NK-92 treated with Interleukin-12 subunit alpha and Interleukin-12 subunit beta, amount 100 ng/mL, for 24 hours (cell line): ENCODE data around the gene HOXB8.
A peak's percentile ranks its signal among the peaks of the same experiment; 100 is the strongest.

Experiments used
- DNase-seq: peaks from one replicate; lab custom pipeline; 2025; lab: John Stamatoyannopoulos, UW

HOXB8 gene

DNA sequence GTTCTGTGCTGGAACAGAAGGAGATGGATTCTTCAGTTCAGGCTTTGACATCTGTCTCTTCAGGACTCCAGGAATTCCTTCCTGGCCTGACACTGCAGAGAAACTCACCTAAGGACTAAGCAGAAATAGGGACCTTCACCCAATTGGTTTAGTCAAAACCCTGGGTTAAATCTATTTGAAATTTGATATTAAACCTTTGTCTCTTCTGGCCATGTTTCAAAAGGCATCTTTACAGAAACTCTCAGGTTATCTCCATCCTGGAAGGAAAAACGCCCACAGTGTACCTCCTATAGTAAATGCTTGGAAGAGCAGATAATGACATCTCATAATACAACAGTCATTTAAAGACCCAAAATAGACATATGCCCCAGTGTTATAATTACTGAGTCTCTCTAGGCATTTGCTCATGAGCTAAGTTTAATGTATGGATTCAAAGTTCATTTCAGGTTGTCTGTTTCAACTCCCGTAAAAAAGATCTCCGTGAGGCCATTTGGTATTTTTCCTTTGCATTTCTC is 31.3 kb downstream of the HOXB8 start:
- DNase-seq, result no peak

DNA sequence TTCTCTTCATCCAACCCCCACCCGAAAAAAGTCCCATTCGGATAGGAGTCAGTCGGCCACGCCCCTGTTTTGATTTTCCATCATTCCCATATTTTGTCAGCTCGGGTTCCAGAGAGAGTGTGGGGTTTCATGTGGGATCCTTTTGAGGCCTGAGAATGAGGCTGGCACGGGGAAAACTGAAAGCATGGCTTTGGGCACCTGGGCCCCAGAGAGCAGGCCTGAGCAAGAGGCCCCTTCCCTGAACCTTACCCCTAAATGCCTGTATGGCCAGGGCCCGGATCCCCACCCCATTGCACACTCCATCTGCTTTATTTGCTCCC is 32.4 kb downstream of the HOXB8 start:
- no peak for DNase-seq

DNA sequence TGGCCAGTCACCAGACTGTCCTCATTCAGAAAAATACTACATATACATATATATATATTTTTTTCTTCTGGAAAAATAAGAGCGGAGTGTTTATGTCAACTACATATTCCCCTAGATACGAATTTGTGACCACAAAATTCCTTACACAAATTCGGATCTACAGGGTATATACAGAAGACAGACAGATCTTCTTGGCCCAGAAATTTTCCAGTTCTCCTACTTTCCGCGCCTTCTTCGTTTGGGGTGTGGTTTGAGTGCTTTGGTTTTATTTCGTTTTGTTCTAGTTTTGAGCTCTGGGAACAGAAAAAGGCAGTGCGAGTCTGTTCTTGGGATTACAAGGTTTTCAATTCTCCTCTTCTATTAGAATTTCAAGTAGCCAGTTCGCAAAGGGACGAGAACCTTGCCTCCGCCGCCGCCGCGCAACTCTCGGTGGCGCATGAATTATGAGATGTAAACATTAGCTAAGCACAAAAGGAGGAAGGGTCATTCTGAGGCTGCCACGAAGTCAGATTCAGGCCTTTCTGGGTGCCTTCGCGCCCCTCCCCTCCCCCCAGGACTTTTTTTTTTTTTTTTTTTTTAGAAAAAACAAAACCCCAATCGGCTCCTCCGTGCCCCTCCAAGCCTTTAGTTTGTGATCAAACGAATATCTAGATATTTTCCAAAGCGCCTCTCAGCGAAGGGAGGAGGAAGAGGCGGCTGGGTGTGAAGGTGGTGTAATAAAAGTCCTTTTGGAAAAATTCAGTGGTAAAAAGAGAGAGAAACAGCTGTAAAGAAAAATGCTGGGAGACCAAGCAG is 35.1 kb downstream of the HOXB8 start:
- DNase-seq, result no peak

DNA sequence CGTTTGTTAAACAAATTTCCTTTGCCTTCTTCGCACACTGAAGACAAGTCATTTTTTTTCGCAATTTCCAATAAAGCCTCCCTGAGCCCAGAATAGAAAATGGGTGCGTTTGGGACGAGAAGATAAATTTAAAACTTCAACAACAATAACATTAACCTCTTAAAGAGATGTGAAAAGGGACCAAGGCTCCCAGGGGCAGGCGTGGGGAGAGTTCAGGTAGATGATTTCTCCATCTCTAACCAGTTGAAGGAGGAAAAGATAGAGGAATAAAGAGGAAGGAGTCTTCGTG is 35.7 kb downstream of the HOXB8 start:
- DNase-seq, result no peak

DNA sequence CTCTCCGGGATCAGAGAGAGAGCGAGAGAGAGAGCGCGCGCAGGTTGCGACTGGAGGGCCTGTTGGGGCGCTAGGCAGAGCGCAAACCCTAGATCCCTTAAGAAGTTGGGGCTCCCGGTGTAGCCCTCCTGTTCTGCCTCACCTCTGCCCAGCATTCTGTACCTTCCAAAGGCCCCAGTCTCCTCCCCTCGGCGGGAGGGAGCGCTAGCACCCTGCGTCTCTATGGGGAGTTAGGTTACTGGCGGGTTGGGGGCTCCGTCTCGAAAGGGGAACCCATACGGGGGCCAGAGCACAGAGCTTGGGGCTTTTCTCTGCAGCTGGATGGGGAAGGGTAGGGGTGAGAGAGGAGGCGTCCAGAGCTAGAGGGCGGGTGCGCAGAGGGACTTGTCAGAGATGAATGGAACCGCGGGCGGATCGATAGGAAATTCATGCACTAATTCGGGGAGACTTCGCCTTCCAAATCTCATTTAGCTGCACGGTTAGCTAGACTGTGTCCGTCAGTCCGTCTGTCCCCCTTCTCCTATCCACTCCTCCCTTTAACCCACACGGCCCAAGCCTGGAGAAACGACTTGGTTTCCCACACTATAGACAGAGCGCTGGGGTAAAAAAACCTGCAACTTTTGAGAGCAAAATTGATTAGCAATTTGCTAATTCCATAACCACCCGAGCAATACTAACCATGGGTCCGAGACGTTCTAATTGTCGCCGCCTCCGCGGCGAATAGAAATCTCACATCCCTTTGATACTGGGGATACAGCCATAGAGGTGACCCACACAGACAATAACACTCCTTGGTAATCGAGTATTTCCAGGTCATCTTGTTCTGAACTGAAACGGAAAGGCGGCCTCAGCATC is 36.2 kb downstream of the HOXB8 start:
- DNase-seq, result no peak

DNA sequence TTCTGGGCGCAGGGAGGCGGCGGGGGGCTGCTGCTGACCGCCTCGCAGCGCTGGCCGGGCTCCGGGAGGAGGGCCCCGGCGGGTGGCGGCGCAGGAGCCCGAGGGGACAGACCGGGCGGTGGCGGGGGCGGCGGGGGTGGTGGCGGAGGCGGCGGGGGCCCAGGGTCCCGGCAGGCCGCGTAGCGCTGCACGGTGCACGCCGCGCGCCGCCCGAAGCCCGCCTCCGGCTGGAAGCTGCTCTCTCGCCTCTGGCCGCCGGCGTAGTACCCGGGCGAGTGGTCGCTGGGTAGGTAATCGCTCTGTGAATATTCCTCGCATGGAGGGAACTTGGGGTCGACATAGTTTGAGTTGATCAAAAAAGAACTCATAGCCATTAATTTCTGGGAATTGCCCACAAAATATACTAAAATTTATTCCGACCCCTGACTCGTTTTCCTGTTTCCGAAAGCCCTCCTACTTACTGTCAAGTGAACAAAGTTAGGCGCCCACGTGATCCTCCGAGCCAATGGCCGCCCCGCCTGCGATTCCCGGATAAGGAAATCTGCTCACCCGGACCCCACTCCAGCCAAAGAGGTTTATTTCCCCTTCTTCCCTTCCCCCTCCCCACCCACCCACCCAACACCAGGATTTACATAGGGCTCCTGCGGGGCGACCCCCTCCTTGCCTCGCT is 37.0 kb downstream of the HOXB8 start, which contains the start of gene HOXB4:
TSS of gene HOXB4 (minus strand) at position 405 of the 670 bp plus-strand sequence. CDS start at position 374, 31 bp downstream.
- DNase-seq, result peak; percentile 73

DNA sequence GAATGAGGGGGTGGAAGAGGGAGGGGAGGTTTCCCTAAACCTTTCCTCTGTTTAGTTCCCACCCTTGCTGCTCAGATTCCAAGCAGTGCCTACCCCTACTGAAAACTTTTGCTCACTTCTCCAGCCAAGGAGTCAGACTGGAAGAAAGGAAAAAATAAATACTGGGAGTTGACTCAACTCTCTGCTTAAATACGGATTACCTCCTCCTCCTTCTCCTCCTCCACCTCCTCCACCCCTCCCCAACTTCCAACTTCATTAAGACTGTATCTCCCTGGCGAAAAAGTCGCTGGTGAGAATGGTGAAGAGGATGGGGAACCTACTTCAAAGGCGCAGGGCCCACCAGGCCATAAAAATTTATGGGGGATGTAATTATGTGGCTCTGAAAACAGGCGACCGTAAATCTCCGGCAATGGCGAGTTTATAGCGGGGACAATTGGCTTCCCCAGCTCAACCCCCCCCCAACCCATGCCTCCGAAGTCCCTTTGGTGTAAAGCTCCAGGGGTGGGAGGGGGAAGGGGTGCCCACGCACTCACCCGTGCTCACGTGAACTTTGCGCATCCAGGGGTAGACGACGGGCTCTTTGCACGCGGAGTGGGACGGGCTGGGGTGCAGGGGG is 37.7 kb downstream of the HOXB8 start:
- peak; percentile 59 for DNase-seq

DNA sequence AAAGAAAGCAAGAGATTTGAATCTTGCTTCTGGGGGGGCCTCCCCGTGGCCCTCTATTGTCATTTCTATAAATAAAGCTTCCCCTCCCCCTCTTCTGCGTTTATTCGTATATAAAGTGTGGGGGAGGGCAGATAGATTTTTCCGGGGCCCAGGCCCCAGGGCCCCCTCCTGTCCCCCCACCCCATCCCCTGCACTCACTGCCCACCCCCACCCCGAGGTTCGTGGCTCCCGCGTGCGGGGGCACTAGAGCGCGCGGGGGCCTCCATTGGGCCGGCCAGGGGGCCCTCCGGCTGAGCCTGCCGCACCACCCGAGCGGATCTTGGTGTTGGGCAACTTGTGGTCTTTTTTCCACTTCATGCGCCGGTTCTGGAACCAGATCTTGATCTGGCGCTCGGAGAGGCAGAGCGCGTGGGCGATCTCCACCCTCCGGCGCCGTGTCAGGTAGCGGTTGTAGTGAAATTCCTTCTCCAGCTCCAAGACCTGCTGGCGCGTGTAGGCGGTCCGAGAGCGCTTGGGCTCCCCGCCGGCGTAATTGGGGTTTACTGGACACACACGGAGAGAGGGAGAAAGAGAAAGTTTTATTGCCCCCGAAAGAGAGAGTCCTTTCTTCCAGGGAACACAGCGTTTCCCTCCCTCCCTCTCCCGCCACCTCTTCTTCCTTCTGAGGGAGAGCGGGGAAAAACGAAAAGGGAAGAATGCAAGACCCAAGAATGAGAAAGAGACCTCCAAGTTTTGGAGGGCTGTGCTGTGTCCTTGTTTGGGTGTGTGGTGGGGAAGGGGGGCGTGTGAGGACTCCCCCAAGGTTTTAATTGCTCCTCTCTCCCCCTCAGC is 38.4 kb downstream of the HOXB8 start:
- no peak for DNase-seq

DNA sequence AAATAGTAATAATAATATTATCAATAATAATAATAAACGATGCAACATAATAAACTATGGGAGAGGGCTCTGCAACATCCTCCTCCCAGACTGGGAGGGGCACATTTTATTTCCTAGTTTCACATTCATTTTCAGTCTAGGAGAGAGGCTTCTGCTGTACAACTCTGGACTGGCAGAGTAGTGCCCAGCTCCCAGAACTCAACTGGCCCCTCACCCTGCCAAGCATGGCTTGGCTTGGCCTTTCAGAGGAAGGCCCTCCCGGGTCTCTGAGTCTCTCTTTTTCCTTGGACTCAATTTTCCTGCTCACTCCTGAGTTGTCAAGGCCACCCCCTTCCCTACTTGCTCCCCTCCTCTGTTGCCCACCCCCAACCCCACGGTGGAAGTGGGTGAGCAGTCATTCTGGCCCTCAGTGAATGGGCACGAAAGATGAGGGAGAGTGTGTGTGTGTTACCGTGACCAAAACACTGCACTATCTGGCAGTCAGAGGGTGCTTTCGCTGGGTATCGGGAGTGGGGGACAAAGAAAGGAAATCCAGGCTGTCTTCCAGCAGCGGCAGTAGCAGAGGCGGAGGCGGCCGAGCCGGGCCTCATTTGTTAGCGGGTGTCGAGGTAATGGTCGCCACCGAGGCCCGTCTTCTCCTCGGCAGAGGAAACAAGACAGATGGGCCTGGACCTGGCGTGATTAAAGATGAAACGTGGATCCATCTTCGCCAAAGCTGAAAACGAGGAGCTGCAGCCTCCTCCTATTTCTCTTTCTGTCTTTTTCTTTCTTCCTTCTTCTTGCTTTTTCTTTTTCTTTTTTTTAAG is 39.2 kb downstream of the HOXB8 start:
- DNase-seq, result no peak

DNA sequence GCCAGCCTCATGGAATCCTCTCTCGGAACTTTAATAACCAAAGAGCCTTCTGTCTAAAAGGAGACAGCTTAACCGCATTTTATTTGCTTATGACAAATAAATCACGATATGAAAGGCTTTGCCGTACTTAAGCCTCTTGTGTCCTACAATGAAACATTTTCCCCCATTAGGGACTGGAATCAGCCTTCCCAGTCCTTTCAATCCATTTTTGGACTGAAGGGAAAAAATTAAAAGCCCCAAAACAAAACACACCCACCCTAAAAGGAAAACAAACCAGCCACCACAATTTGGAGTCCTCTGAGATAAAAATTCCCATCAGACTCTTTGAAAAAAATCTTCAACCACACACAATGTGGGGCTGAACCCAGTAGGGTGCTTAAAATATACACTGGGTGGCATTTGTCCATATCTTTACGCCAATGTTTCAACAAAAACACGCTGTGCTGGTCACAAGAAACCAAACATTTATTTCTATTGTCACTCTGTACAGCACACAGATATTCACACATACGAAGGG is 40.0 kb downstream of the HOXB8 start:
- DNase-seq, result no peak

DNA sequence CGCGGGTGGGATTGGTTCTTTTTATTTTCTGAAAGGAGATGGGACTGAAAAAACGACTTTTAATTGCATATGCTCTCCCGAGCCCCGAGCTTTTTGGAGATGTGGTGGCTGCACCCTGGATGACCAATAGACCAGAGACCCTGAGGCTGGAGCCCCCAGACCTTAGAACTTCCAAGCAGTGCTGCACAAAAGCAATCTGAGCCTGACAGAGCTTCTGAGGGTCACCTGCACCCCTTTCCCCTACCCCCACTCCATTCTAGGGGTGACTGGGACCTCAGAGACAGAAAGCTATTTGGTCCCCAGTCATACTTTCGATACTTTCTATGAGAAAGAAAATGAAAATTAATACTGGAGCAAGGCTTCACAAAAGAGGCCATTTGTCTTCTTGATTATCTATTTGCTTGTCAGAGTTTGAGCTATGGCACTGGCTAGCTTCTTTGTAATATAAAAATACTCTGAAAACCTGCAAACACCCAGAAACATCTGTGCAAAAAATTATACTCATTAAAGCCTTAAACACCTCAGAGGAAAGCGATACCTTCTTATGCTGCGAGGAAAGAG is 40.5 kb downstream of the HOXB8 start:
- DNase-seq, result no peak

DNA sequence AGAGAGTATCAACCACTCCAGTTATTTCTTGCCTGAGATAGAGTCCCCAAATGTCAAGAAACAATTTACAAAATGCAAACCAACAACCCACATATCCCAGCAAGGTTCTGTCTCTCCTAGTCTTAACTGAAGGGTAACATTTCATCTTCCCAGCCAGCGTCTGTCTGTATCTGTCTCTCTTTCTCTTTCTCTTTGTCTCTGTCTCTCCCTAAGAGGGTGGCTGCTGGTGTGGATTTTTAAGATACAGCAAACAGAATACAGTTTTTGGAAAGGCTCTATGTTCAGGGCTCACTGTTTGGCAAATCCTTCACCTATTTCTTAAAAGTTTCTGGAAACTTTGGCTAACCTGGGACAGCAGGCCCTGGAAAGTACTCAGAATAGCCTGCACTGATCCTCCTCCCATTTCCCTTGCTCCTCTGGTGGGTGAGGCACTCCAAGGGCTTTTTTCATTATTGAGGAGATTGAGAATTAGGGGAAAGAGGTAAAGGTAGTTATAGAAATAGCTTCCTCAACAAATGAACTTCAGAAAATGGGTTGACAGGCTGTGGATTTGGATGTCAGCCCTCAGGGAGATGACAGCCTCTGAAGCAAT is 43.2 kb downstream of the HOXB8 start:
- DNase-seq, result no peak

DNA sequence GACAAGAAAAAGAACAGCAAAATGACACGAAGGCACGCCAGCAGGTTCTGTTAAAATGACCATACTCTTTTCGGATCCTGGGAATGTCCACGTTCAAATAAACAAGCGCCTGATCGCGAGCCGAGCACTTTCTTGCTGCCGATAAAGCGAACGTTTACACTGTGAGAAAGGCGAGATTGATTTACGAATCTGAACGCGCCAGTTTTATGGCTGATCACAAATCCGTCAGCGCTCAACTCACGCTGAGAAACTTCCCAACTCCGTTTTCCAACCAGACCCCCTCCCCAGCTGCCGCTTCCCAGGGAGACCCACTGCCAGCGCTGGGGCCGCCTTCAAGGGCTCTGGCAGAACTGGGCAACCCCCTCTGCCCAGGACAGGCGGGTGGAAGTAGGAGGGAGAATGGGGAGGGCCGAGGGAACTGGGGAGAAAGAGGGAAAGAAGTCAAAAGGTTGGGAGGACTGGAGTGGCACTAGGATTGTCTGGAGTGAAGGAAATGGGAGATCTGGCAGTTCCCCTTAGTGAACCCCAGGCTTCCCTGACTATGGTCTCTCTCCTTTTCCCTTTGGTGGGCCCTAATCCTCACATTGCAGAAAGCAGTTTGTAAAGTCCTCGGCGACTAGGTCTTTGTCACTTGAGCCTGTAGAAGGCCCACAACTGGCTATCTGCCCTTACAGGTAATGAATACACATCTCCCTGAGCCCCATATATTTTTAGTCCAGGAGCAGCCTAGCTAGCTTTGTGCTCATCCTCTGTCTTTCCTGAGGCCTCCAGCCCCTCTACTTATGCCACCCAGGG is 43.9 kb downstream of the HOXB8 start:
- DNase-seq, result no peak

DNA sequence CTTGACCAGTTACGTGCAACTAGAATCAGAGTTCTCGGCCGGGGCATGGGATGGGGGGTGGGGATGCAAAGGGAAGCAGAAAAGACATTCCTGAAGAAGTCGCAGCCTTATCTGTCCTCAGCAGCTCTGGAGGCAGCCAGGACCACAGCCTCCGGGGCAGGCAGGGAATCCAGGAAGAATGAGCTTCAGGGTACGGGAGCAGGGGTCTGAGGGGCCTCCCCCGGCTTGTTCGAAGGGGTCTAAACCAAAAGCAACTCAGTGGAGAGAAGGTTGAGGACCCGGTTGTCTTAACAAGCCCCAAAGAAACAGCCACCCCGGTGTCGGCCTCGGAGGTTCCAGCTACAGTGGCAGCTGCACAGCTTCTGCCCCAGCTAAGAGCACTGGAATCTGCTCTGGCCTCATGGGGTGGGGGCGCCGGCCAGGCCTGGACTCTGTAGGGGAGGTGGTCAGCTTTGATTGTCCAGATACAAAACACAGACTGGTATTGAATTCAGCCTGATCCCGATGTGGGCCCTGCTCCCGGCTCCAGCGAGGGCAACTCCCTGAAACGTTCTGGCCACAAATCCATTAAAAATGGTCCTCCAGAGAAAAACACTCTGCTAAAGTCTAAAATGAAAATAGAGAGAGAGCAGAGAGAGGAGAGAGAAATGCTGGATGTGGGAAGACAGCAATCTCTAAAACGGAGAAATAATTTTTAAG is 44.6 kb downstream of the HOXB8 start:
- no peak for DNase-seq

DNA sequence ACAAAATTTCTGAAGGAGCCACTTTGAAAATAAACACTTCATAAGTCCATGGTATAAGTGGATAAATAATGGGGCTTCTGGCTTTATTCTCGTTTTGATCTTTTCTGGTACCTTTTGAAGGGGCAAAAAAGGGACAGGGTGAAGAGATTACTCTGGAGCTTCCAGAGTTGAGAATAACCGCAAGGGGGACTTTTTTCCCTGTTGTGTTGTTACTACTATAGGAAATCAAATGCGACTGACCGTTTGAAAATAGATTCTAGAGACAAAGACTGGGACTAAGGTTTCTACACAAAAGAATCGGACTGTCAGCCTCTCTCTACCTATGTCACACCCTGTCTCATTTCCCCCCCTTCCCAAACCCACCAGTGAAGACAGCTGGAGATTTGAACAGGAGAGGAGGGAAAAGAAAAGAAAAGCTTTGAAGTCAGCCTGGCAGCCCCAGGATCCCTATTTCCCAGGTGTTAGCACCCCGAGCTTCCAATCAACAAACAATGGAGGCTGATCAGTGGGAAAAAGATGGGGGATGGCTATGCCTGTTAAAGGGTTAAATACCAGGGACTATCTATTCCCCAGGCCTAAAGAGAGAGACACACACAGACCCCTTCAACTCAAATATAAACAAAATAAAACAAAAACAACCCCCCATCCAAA is 45.3 kb downstream of the HOXB8 start:
- no peak for DNase-seq

DNA sequence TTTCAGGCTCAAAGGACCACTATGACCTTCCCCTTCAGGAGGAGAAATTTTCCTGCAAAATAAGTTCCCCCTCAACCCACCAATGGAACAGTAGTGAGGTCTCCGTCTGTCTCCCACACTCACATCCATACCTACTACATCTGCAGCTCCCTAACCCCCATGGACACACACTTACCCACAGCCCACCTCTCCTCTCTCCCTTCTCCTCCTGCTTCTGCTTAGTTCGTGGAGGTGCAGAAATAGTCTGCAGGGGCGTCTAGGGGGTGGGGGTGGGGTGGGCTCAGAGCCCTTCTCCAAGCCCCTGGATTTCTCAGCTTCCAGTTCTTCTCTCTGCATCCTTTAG is 45.9 kb downstream of the HOXB8 start:
- no peak for DNase-seq

DNA sequence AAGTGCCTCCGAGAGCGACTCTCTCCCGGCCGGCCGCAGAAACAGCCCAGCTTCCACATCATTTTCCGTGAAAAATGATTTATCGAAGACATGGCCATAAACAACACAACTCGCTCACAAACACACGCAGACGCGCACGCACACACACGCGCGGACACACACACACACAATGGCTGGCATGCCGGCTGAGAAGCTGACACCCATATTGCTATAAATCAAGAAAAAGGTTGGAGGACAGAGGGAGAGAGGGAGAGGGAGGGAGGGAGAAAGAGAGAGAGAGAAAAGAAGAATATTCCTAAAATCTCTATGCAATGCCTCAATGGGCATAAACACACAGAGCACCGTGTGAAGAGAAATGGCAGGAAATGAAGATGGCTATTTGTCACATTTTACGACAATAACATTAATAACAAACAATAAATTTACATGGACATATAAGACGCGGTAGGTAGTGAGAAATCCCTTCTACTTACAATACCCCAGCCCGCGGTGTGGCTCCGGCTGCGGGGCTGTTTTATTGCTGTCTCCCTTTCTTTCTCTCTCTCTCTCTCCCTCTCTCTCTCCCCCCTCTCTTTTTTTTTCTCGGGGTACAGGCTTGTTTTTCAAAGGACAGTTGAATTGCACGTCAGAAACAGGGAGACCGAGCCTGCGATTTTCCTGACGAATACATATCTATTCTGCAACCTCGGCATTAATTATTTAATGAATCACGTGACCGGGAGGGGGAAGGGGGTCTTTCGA is 46.4 kb downstream of the HOXB8 start:
- DNase-seq, result no peak
